Effector memory CD8-positive, alpha-beta T cell (primary cell): Measurements from ENCODE around the gene DCC.

Experiments used
- ATAC-seq: fragments of 150-1000 bp; cut with Tn5 transposase; replicated peaks from 2 replicates; pipeline ENCODE4 v1.10.0; 2021; ENCODE audit warnings: mild to moderate bottlenecking, moderate library complexity
- DNase-seq, 3 experiments: peaks; one replicate each; pipeline ENCODE4 v3.0.0; 2021
- H3K27ac Mint-ChIP-seq, 2 donors: one replicate each; pipeline ENCODE4 v1.8.0; 2022; ENCODE audit warnings: mild to moderate bottlenecking in 2 of 2, mixed read lengths in 2 of 2, moderate library complexity in 2 of 2
- H3K27me3 Mint-ChIP-seq, 2 donors: one replicate each; pipeline ENCODE4 v1.8.0; 2022; ENCODE audit warnings: mixed read lengths in 2 of 2
- H3K36me3 Mint-ChIP-seq: one replicate; pipeline ENCODE4 v1.8.0; 2022; ENCODE audit warnings: mild to moderate bottlenecking, moderate library complexity, mixed read lengths; ENCODE audit not compliant: insufficient read depth
- H3K4me1 Mint-ChIP-seq, 2 donors: one replicate each; pipeline ENCODE4 v1.8.0; 2022; ENCODE audit warnings: low read depth in 2 of 2, mixed read lengths in 2 of 2
- H3K4me3 Mint-ChIP-seq, 2 donors: one replicate each; pipeline ENCODE4 v1.8.0; 2022; ENCODE audit warnings: mild to moderate bottlenecking in 2 of 2, mixed read lengths in 2 of 2, moderate library complexity in 2 of 2
- H3K9me3 Mint-ChIP-seq, 2 donors: one replicate each; pipeline ENCODE4 v1.8.0; 2022; ENCODE audit warnings: mixed read lengths in 2 of 2

Gene DCC

DNA sequence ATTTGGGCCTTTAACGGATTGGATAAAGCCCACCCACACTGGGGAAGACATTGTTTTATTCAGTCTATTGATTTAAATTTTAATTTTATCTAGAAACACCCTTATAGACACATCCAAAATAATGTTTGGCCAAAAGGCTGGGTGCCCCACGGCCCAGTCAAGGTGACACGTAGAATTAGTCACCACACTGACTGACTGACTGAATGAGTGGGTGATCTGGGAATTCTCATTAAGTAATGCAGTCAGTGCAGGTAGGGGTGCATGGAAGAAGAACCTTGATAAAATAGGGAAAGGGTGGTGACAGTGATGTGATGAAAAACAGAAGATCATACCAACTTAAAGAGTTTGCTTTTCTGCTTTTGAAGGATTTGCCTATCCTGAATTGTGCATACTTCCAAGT, 554.8 kb downstream of the DCC start:
- DNase-seq (no peak), ATAC-seq (no peak)
- no peaks in the 10 kb centered on the region for H3K27me3 Mint-ChIP-seq
- H3K4me1 Mint-ChIP-seq, result no peaks in the 10 kb centered on the region
- H3K4me3 Mint-ChIP-seq, result no peak overlapping the region
- H3K9me3 Mint-ChIP-seq, result peaks cover 0 to 5% of the 10 kb centered on the region in 2 donors
- H3K27ac Mint-ChIP-seq, result no peak overlapping the region
- H3K36me3 Mint-ChIP-seq, result no peaks in the 10 kb centered on the region

DNA sequence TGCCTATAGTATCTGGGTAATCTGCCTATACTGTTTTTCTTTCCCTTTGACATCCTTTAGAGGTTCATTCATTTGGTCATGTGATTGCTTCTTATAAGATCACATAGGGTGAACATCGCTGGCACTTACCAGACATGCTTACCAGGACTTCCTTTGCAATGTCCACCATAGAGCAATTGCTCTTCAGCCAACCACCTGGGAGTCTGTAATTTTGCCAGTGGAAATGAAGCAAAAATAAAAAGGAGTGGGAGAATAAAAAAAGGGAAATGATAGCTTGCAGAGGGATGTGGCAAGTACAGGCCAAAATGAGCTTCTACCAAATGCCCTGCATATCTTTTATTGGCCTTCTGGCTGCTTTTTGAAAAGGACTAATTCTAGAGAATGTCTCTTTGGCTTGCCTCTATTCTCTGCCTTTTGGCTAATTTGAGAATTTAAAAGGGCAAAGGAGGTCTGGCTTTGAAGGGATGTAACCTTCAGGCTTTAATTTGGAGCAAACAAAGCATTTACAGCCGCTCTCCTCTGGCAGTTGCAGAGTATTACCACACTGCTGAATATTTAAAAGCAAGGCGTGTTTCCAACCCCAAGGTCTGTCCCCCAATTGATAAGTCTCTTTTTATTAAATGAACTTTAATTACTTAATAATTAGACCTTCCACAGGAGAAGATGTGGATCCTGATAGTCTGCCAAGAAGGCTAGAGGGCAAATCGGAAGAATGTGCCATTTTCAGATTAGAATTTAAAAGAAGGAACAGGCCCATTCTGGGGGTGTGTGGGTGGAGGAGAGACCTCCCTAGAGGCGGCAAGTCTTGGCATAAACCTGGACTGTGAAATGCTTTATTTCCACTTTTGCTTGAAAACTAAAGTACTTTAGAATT, 557.9 kb downstream of the DCC start:
- Mint-ChIP-seq H3K9me3 (no peaks in the 10 kb centered on the region), H3K4me1 (no peaks in the 10 kb centered on the region), H3K4me3 (no peak overlapping the region), H3K27me3 (no peaks in the 10 kb centered on the region), H3K27ac (no peak overlapping the region), H3K36me3 (no peaks in the 10 kb centered on the region)
- ATAC-seq, result no peak
- no peak for DNase-seq

GRCh38 chr18:52898485-52899058, 558.6 kb downstream of the DCC start:
- H3K4me3 Mint-ChIP-seq, result no peak overlapping the region
- ATAC-seq, result no peak
- no peaks in the 10 kb centered on the region for H3K4me1 Mint-ChIP-seq
- DNase-seq, result no peak
- no peak overlapping the region for H3K27ac Mint-ChIP-seq
- H3K36me3 Mint-ChIP-seq, result no peaks in the 10 kb centered on the region
- H3K9me3 Mint-ChIP-seq, result no peaks in the 10 kb centered on the region
- no peaks in the 10 kb centered on the region for H3K27me3 Mint-ChIP-seq

DNA sequence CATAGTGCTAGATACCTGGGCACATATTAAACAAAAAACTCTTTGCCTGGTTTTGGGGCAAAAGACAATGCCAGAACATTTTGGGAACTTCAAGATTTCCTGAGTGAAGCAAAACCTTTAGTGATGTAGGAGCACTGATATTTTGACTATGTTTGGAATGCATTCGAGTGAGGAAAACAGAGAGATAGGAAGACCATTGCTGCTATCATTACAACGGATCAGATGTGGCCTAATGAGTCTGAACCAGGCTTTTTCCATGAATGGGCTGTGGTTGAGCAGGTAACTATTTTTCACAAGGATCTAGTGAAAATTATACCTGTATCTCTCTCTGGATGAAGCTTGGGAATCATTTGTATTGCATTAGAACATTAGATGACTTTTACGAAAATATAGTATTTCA, 562.2 kb downstream of the DCC start:
- Mint-ChIP-seq H3K4me3 (no peak overlapping the region), H3K36me3 (no peaks in the 10 kb centered on the region), H3K9me3 (no peaks in the 10 kb centered on the region), H3K4me1 (no peaks in the 10 kb centered on the region), H3K27ac (no peak overlapping the region), H3K27me3 (no peaks in the 10 kb centered on the region)
- DNase-seq, result no peak
- ATAC-seq, result no peak

DNA sequence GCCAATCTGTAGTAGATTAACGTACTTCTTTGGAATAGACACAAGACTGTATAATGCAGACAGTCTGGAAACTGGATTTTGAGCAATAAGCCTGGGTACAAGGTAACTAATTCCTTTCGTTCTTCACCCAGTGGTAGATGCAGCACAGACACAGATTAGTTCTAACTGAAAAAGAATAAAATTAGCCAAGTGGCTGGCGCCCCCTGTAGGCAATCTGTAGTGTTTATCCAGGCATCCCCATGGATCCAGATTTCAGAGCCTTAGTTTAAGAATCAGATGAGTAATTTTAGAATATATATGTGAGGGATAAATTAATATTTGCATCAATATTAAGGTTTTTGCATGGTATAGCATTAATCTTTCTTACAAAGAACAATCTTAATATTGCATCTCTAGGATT, 563.9 kb downstream of the DCC start:
- no peaks in the 10 kb centered on the region for H3K9me3 Mint-ChIP-seq
- H3K27ac Mint-ChIP-seq, result no peak overlapping the region
- ATAC-seq, result no peak

GRCh38 chr18:52907543-52908308, 567.7 kb downstream of the DCC start:
- Mint-ChIP-seq H3K27me3 (no peaks in the 10 kb centered on the region), H3K4me1 (no peaks in the 10 kb centered on the region), H3K9me3 (peaks cover 0 to 7% of the 10 kb centered on the region in 2 donors), H3K36me3 (no peaks in the 10 kb centered on the region), H3K4me3 (no peak overlapping the region), H3K27ac (no peak overlapping the region)
- ATAC-seq, result no peak
- no peak for DNase-seq

More for the DNA sequence above, 563.9 kb downstream of the DCC start:
- no peak overlapping the region for H3K4me3 Mint-ChIP-seq
- no peaks in the 10 kb centered on the region for H3K4me1 Mint-ChIP-seq
- DNase-seq, result no peak
- no peaks in the 10 kb centered on the region for H3K27me3 Mint-ChIP-seq
- no peaks in the 10 kb centered on the region for H3K36me3 Mint-ChIP-seq

DNA sequence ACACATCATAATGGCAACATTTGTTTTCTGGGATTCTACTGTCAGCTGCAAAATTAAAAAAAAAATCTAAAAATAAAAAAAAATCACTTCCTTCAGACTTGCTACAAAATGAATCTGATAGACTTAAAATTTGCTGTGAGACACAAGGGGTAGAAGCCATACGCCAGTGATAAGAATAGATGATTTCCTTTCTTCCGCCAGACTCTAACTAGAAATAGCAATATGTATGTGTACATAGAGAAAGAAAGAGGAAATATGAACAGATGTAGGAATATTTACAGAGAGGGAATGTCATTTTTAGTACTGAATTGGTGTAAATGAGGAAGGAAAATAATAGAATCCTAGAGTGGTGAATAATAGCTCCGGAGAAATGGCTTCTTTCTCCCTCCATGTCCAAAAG, 574.2 kb downstream of the DCC start:
- ATAC-seq (no peak), DNase-seq (no peak)
- Mint-ChIP-seq H3K27ac (no peak overlapping the region), H3K9me3 (peaks cover 2 to 7% of the 10 kb centered on the region in 2 donors), H3K4me3 (no peak overlapping the region), H3K4me1 (no peaks in the 10 kb centered on the region), H3K36me3 (no peaks in the 10 kb centered on the region), H3K27me3 (no peaks in the 10 kb centered on the region)

- no peak overlapping the region for H3K27ac Mint-ChIP-seq
- no peaks in the 10 kb centered on the region for H3K36me3 Mint-ChIP-seq
- no peaks in the 10 kb centered on the region for H3K4me1 Mint-ChIP-seq
- H3K9me3 Mint-ChIP-seq, result no peaks in the 10 kb centered on the region
- DNase-seq (no peak), ATAC-seq (no peak)
- no peak overlapping the region for H3K4me3 Mint-ChIP-seq
- no peaks in the 10 kb centered on the region for H3K27me3 Mint-ChIP-seq
Observed at GRCh38 chr18:52920665-52921064, 580.7 kb downstream of the DCC start.

DNA sequence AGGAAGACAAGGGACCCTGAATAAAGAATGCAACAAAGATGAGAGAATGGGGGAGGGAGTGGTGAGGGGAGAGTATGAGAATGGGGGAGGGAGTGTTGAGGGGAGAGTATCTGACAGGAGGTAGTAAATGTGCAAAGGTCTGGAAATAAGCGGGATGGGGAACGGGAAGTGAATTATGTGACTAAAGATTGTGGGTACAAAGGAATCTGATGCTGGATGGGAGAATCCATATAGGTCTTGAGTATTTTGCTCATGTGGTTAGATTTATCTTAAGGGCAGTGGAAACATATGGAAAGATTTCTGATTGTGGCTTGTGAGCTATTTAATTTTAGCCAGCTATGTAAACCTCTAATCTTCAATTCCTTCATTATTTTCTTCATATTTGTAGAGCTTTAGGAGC, 593.4 kb downstream of the DCC start:
- Mint-ChIP-seq H3K9me3 (peaks cover 3 to 7% of the 10 kb centered on the region in 2 donors), H3K4me1 (no peaks in the 10 kb centered on the region), H3K4me3 (no peak overlapping the region), H3K27me3 (no peaks in the 10 kb centered on the region), H3K27ac (no peak overlapping the region), H3K36me3 (no peaks in the 10 kb centered on the region)
- DNase-seq (no peak), ATAC-seq (no peak)

DNA sequence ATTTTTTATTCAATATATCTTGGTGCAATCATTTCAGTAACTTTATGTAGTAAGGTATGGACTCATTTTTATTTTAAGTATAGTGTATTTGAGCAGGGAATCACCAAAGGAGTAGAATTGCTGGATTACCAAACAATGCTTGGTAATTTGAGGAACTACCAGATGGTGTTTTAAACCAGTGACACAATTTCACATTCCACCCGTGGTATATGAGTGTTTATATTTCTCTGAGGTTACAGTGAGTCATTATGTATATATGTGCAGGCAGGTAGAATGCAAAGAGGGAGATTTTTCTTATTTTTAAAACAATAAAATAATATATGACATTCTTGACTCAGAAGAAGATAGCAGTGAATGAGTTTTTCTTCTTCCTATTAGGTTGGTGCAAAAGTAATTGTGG, 596.9 kb downstream of the DCC start:
- Mint-ChIP-seq H3K4me1 (no peaks in the 10 kb centered on the region), H3K36me3 (no peaks in the 10 kb centered on the region)
- DNase-seq, result no peak

DNA sequence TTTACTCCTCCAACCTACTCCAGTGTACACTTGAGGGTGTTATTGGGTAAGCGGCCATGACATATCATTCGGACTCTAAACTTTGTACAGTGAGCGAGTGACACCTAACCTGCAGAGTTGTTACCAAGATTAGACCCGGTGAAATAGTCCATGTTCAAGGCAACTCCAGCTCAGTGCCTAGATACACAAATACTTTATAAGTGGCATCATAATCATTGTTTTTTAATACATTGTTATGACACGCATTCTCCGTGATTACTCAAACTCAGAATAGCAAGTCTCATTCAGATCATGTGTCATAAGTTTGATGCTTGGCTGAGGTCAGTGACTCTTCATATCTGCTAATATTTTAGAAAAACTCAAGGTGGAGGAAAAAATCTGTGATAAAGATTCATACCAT, 597.8 kb downstream of the DCC start:
- H3K4me1 Mint-ChIP-seq, result no peaks in the 10 kb centered on the region
- H3K4me3 Mint-ChIP-seq, result no peak overlapping the region

More for the DNA sequence above, 596.9 kb downstream of the DCC start:
- no peaks in the 10 kb centered on the region for H3K27me3 Mint-ChIP-seq
- H3K9me3 Mint-ChIP-seq, result peaks cover 6 to 14% of the 10 kb centered on the region in 2 donors
- H3K27ac Mint-ChIP-seq, result no peak overlapping the region
- ATAC-seq, result no peak
- H3K4me3 Mint-ChIP-seq, result no peak overlapping the region

DNA sequence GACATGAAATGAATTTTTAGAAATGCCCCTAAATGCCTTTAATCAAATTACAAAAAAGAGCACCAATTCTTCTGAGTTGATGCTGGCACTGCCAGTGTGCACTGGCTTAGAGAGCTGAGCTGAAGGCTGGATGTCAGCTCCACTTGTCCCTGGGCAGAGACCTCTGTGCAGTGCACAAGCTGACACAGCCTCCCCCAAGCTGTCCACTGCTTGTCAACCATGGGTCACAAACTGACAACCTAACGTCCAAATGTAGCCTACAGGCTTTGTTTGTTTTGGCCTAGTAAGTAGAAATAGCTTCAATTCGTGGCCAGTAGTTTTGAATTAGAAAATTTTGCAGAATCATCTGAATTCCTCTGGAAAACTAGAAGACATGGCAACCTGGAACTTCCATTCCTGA, 605.6 kb downstream of the DCC start:
- Mint-ChIP-seq H3K4me3 (no peak overlapping the region), H3K27me3 (no peaks in the 10 kb centered on the region), H3K36me3 (no peaks in the 10 kb centered on the region), H3K27ac (no peak overlapping the region), H3K9me3 (peaks cover 2 to 7% of the 10 kb centered on the region in 2 donors), H3K4me1 (no peaks in the 10 kb centered on the region)
- DNase-seq, result no peak
- ATAC-seq, result no peak

More for the DNA sequence above, 597.8 kb downstream of the DCC start:
- Mint-ChIP-seq H3K36me3 (no peaks in the 10 kb centered on the region), H3K27ac (no peak overlapping the region), H3K27me3 (no peaks in the 10 kb centered on the region), H3K9me3 (peaks cover 4 to 13% of the 10 kb centered on the region in 2 donors)
- ATAC-seq (no peak), DNase-seq (no peak)

- Mint-ChIP-seq H3K4me1 (no peaks in the 10 kb centered on the region), H3K9me3 (peaks cover 2 to 7% of the 10 kb centered on the region in 2 donors), H3K27ac (no peak overlapping the region), H3K4me3 (no peak overlapping the region), H3K36me3 (no peaks in the 10 kb centered on the region), H3K27me3 (no peaks in the 10 kb centered on the region)
- no peak for DNase-seq
- no peak for ATAC-seq
Observed at GRCh38 chr18:52948868-52949444, 609.0 kb downstream of the DCC start.
